Pericardium fibroblast (primary cell): Measurements from ENCODE around the gene MRPL51. TPM values are rescaled to one million over a fixed set of nuclear protein-coding genes. Genes with fewer than 3 reads are reported as not detected.

Source experiments
- total RNA-seq: library from RNA; depleted of rRNA; stranded (reverse); fragments of >200 nt; gene quantifications from 2 replicates; pipeline ENCODE4 v1.2.3, GENCODE V29; 2015

MRPL51 gene
- 59.2 and 137 TPM in 2 replicates for total RNA-seq

DNA sequence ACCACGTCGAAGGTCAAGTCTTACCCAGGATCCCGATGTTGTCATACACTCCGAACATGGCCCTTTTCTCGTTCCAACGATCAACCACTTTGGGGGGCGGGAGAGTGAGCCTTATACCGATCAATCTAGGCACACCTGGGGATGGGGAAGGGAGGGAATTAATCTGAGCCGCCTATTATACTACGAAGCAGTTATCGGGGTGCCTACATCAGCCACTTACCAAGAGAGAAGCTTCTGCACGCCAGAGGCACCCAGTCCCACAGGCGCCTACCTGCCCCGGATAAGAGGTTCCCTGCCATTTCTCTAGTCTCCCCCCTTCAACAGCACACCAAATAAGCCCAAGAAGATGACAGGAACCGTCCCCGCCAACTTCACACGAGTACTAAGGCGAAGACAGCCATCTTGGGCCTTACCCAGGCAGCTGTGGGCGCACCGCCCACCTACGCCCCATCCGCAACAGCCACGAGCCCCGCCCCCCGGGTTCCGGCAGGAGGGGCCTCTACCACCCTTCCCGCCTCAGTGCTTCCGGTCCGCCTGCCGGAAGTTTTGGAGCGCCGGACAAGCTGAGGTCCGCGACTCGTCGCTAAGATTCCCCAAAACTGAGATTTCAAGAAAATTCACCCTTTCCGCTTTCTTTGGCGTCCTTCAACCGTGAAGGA lies at the start of gene MRPL51:
Gene MRPL51 (minus strand): TSS at position 425 of the 659 bp plus-strand sequence. CDS start 126 bp downstream, at position 299.

DNA sequence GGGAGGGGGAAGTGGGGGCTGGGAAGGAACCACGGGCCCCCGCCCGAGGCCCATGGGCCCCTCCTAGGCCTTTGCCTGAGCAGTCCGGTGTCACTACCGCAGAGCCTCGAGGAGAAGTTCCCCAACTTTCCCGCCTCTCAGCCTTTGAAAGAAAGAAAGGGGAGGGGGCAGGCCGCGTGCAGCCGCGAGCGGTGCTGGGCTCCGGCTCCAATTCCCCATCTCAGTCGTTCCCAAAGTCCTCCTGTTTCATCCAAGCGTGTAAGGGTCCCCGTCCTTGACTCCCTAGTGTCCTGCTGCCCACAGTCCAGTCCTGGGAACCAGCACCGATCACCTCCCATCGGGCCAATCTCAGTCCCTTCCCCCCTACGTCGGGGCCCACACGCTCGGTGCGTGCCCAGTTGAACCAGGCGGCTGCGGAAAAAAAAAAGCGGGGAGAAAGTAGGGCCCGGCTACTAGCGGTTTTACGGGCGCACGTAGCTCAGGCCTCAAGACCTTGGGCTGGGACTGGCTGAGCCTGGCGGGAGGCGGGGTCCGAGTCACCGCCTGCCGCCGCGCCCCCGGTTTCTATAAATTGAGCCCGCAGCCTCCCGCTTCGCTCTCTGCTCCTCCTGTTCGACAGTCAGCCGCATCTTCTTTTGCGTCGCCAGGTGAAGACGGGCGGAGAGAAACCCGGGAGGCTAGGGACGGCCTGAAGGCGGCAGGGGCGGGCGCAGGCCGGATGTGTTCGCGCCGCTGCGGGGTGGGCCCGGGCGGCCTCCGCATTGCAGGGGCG lies 41.0 kb upstream of the MRPL51 start, which contains the start of gene GAPDH:
Gene GAPDH (plus strand): TSS at position 595 of the 772 bp plus-strand sequence. CDS start 316 bp downstream, outside the sequence.

DNA sequence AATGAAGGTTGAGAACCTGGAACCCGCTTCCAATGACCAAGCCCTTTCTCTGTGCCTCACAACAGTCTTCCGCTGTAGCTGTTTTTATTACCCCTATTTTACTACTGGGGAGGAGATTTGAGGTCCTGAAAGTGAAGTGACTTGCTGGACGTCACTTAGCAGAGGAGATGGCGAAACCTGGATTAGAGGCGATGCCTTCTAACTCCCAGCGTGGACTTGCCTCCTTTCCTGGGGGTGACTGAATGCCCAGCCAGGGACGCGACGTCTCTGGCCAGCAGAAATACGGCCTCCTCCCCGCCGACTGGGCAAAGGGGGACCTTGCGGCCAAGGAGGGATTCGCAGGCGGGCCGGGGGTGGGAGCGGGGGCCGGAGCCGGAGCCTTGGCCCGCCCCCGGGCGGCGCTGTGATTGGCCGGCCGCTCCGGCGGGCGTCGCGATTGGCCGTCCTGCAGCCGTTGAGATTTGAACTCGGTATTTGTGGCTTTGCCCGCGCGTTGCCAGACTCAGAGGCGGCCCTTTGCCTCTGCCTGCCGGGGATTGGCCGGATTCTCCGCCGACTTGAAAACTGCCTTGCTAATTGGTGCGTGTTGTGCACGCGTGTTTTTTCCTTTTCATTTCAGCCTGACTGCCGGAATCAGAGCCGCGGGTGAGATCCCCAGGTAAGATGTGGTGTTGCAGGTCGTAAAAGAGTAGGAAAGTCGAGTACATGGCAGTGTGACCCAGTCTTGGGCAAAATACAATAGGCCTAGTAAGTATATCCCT lies 615 bp upstream of the MRPL51 start, which contains the start of gene NCAPD2:
Gene NCAPD2 (plus strand): TSS at position 606 of the 761 bp plus-strand sequence. CDS start 997 bp downstream, outside the sequence.

DNA sequence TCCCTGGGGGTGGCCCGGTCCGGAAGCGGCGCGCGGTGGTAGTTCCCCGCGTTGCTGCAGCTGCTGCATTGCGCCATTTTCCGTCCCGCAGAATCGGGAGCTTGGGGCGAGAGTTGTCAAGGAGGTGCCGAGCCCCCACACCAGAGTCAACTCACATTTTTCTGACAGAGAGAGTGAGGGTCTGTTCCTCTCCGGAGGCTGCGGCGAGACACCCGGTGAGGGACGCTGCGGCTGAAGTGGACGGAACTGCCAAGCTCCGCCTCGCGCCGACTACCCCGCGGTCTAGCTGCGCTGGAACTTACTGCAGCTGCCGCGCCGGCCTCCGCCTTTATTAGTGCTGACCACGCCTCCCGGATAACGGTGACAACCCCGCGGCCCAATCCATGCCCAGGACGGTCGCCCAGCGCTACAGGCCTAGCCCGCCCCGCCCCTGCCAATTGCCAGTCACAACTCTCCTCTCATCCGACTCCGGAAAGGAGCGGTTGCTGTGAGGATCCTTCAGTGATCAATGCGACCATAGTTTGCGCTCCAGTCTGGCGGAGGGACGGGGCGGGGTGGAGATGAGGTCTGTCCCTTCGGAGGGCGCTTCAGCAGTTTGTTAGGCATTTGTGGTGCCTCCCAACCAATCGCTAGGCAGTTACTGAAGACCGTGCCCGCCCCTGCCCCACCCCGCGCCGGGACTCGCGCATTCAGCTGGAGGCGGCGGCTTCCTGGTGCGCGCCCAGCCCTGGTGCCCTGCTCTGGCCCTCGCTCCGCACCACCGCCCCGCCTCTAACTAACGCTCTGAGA lies 22.5 kb downstream of the MRPL51 start, which contains the start of gene VAMP1:
Gene VAMP1 (minus strand): TSS at position 303 of the 789 bp plus-strand sequence. CDS start 146 bp downstream, at position 157.

DNA sequence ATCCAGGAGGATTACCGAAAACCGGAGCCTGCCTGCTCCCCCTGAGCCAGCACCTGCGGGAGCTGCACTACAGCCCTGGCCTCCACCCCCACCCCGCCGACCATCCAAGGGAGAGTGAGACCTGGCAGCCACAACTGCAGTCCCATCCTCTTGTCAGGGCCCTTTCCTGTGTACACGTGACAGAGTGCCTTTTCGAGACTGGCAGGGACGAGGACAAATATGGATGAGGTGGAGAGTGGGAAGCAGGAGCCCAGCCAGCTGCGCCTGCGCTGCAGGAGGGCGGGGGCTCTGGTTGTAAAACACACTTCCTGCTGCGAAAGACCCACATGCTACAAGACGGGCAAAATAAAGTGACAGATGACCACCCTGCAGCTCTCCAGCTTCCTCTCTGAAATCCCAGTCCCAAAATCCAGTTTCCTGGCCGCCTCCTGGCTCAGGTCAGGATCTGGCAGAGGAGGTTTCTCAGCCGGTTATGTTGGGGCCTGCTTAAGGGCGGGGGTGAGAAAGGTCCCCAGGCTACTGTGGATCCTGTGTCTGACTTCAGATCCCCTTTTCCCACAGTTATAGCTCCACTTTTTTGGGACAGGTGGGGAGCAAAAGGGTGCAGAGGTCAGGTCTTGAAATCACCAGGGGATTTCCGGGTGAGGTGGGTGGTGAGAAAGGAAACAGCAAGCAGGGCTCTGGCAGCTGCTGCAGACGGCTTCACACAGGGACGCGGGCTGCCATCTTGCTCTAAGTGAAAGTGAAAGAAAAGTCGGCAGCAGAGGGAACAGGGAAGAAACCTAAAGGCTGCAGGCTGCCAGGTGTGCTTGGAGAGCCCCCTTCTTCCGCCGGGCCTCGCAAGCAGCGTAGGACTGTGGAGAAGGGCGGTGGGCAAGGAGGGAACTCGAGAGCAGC lies 41.5 kb downstream of the MRPL51 start, which contains the start of gene TAPBPL:
Gene TAPBPL (plus strand): TSS at position 695 of the 897 bp plus-strand sequence. CDS start 207 bp downstream, outside the sequence.

DNA sequence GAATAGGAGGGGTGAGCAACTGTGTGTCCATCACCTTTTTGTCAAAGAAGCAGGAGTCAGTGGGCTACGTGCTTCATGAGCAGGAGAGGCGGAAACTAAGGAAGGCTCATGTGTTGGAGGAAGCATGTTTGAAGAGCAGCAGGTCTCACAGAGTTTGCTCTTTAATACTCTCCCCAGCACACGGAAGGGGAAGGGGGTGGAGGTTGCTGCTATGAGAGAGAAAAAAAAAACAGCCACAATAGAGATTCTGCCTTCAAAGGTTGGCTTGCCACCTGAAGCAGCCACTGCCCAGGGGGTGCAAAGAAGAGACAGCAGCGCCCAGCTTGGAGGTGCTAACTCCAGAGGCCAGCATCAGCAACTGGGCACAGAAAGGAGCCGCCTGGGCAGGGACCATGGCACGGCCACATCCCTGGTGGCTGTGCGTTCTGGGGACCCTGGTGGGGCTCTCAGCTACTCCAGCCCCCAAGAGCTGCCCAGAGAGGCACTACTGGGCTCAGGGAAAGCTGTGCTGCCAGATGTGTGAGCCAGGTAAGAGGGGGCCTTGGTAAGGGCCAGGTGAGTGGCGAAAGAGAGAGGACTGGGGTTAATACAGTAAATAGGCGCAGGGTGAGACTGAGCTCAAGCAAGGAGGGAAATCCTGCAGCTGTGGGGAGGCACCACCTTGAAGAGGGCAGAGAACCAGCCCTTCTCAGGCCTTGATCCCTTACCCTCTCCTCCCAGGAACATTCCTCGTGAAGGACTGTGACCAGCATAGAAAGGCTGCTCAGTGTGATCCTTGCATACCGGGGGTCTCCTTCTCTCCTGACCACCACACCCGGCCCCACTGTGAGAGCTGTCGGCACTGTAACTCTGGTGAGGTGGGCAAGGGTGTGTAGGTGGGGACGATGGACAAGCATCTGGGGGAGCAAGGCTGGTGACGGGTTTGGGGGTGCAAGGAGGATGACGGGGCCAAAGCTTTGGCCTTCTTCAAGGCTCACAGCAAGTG lies 48.1 kb downstream of the MRPL51 start, which contains the start of gene CD27:
Gene CD27 (plus strand): TSS at position 252 of the 985 bp plus-strand sequence. CDS start 141 bp downstream, at position 393.

Other genes starting within 250 kb of the MRPL51 start
- gene PLEKHG6, start 182.6 kb downstream of the MRPL51 start, total RNA-seq, result not detected in 2 replicates
- 406 and 543 TPM in 2 replicates for gene TNFRSF1A, start 151.2 kb downstream of the MRPL51 start, total RNA-seq
- gene SCNN1A, start 117.7 kb downstream of the MRPL51 start, total RNA-seq, result 2.6 and 9.4 TPM in 2 replicates
- gene LTBR, start 109.1 kb downstream of the MRPL51 start, total RNA-seq, result 261 and 267 TPM in 2 replicates
- not detected in 2 replicates for gene CD27, start 48.3 kb downstream of the MRPL51 start, total RNA-seq
- 7.9 and 10.9 TPM in 2 replicates for gene TAPBPL, start 41.2 kb downstream of the MRPL51 start, total RNA-seq
- gene VAMP1, start 22.6 kb downstream of the MRPL51 start, total RNA-seq, result 5.2 and 5.3 TPM in 2 replicates
- gene NCAPD2, start 840 bp upstream of the MRPL51 start, total RNA-seq, result 15.5 and 31.8 TPM in 2 replicates
- gene GAPDH, start 41.3 kb upstream of the MRPL51 start, total RNA-seq, result 5,873 and 7,738 TPM in 2 replicates
- gene IFFO1, start 62.8 kb upstream of the MRPL51 start, total RNA-seq, result 24.4 and 24.7 TPM in 2 replicates
- 11.5 and 24.2 TPM in 2 replicates for gene NOP2, start 75.0 kb upstream of the MRPL51 start, total RNA-seq
- gene CHD4, start 114.1 kb upstream of the MRPL51 start, total RNA-seq, result 180 and 220 TPM in 2 replicates
- gene LPAR5, start 142.7 kb upstream of the MRPL51 start, total RNA-seq, result 3.6 TPM in 1 of 2 replicates, not detected in the other
- 0.43 TPM in 1 of 2 replicates, not detected in the other for gene ACRBP, start 154.2 kb upstream of the MRPL51 start, total RNA-seq
- gene ING4, start 169.9 kb upstream of the MRPL51 start, total RNA-seq, result 19.6 and 33.0 TPM in 2 replicates
- gene ZNF384, start 196.1 kb upstream of the MRPL51 start, total RNA-seq, result 23.9 and 24.4 TPM in 2 replicates
- 0.12 TPM in 1 of 2 replicates, not detected in the other for gene PIANP, start 207.6 kb upstream of the MRPL51 start, total RNA-seq
- 83.1 and 88.8 TPM in 2 replicates for gene COPS7A, start 230.8 kb upstream of the MRPL51 start, total RNA-seq